GM21447 (cell line): ENCODE measurements around the gene SP3.

Source experiments
- ATAC-seq: cut with Tn5 transposase; IDR thresholded peaks from one replicate; pipeline ENCODE4 v1.9.1; 2021; ENCODE audit not compliant: unreplicated experiment

The SP3 gene

DNA sequence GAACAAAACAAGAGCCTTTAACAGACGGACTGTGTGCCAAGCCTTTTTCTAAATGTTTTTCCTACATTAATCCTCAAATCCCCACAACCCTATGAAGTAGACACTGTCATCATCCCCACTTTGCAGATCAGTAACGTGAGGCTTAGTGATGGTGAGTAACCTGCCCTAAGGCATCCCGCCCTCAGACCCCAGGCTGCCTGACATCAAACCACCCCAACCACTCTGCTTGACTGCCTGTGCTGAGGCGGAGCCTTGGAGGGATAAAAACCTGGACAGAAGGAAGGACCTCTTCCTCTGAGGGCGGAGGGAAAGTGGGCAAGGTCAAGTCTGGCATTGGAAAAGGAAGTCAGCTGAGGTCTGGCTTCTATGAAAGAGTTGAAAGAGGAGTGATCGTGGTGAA lies 104.6 kb downstream of the SP3 start:
- ATAC-seq = no peak

DNA sequence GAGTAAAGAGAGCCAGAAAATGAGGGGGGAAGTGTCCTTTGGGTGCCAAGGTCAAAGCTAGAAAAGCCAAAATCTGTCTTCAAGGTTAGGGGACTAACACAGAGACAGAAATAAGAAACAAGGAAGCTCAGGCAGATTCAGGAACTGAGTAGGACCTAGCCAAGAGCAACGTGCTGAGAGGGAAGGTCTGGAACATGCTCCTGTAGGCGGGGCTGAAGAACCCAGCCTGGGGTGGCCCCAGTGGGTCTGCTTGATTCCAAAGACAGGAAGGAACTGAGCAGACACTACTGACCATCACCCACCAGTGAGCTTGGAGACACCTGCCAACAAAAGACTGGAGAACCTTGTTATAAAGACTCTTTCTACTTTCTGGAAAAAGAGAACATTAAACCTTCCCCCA lies 105.1 kb downstream of the SP3 start:
- no peak for ATAC-seq

GRCh38 chr2:173858291-173858731 lies 106.9 kb downstream of the SP3 start:
- ATAC-seq = peak; percentile 63
